ENCODE results near the gene TLL1.

TLL1 gene

GRCh38 chr4:165929662-165930061 lies 56.6 kb downstream of the TLL1 start:
- H3K4me3 ChIP-seq (ENCODE audit: extremely low read depth, insufficient read depth, low read length, poor library complexity, severe bottlenecking): no peak overlapping the region
- no CpG with 5 or more reads among the region's 2 CpGs for WGBS, 2 experiments (ENCODE audit: insufficient coverage in 2 of 2)
- H3K9me3 ChIP-seq (ENCODE audit: control insufficient read depth, low read length): no peaks in the 10 kb centered on the region
- H3K36me3 ChIP-seq (ENCODE audit: control insufficient read depth, insufficient read depth, low read length): no peaks in the 10 kb centered on the region
- H3K4me1 ChIP-seq (ENCODE audit: control insufficient read depth, insufficient read depth, low read length, poor library complexity, severe bottlenecking): no peaks in the 10 kb centered on the region
- H3K27ac ChIP-seq (ENCODE audit: low read depth, low read length, severe bottlenecking): no peak overlapping the region

- H3K4me1 ChIP-seq (ENCODE audit: control insufficient read depth, insufficient read depth, low read length, poor library complexity, severe bottlenecking): no peaks in the 10 kb centered on the region
- WGBS, 2 experiments (ENCODE audit: insufficient coverage in 2 of 2): 91 to 95% methylated on average over 4 to 5 of the region's 5 CpGs
- no peaks in the 10 kb centered on the region for H3K9me3 ChIP-seq (ENCODE audit: control insufficient read depth, low read length)
These were observed 58.7 kb downstream of the TLL1 start for GRCh38 chr4:165931741-165932140.

GRCh38 chr4:165944900-165945299 lies 71.9 kb downstream of the TLL1 start:
- Histone ChIP-seq H3K36me3 (ENCODE audit: control insufficient read depth, insufficient read depth, low read length) (no peaks in the 10 kb centered on the region), H3K9me3 (ENCODE audit: control insufficient read depth, low read length) (peaks cover 2% of the 10 kb centered on the region), H3K4me3 (ENCODE audit: extremely low read depth, insufficient read depth, low read length, poor library complexity, severe bottlenecking) (no peak overlapping the region), H3K27ac (ENCODE audit: low read depth, low read length, severe bottlenecking) (no peak overlapping the region), H3K4me1 (ENCODE audit: control insufficient read depth, insufficient read depth, low read length, poor library complexity, severe bottlenecking) (peaks cover 3% of the 10 kb centered on the region)
- WGBS, 2 experiments (ENCODE audit: insufficient coverage in 2 of 2): 93 to 96% methylated on average over 2 to 3 of the region's 4 CpGs

More at GRCh38 chr4:165931741-165932140, 58.7 kb downstream of the TLL1 start:
- no peaks in the 10 kb centered on the region for H3K36me3 ChIP-seq (ENCODE audit: control insufficient read depth, insufficient read depth, low read length)
- no peak overlapping the region for H3K27ac ChIP-seq (ENCODE audit: low read depth, low read length, severe bottlenecking)
- no peak overlapping the region for H3K4me3 ChIP-seq (ENCODE audit: extremely low read depth, insufficient read depth, low read length, poor library complexity, severe bottlenecking)

GRCh38 chr4:165945991-165946390 lies 73.0 kb downstream of the TLL1 start:
- no peak overlapping the region for H3K27ac ChIP-seq (ENCODE audit: low read depth, low read length, severe bottlenecking)

GRCh38 chr4:165947019-165947418 lies 74.0 kb downstream of the TLL1 start:
- no peak overlapping the region for H3K4me3 ChIP-seq (ENCODE audit: extremely low read depth, insufficient read depth, low read length, poor library complexity, severe bottlenecking)
- H3K4me1 ChIP-seq (ENCODE audit: control insufficient read depth, insufficient read depth, low read length, poor library complexity, severe bottlenecking): peaks cover 3% of the 10 kb centered on the region
- no CpG with 5 or more reads among the region's 3 CpGs for WGBS, 2 experiments (ENCODE audit: insufficient coverage in 2 of 2)
- H3K27ac ChIP-seq (ENCODE audit: low read depth, low read length, severe bottlenecking): no peak overlapping the region
- H3K36me3 ChIP-seq (ENCODE audit: control insufficient read depth, insufficient read depth, low read length): no peaks in the 10 kb centered on the region
- peaks cover 2% of the 10 kb centered on the region for H3K9me3 ChIP-seq (ENCODE audit: control insufficient read depth, low read length)

More at GRCh38 chr4:165945991-165946390, 73.0 kb downstream of the TLL1 start:
- peaks cover 2% of the 10 kb centered on the region for H3K9me3 ChIP-seq (ENCODE audit: control insufficient read depth, low read length)
- no peak overlapping the region for H3K4me3 ChIP-seq (ENCODE audit: extremely low read depth, insufficient read depth, low read length, poor library complexity, severe bottlenecking)
- peaks cover 3% of the 10 kb centered on the region for H3K4me1 ChIP-seq (ENCODE audit: control insufficient read depth, insufficient read depth, low read length, poor library complexity, severe bottlenecking)
- H3K36me3 ChIP-seq (ENCODE audit: control insufficient read depth, insufficient read depth, low read length): no peaks in the 10 kb centered on the region
- WGBS, 2 experiments (ENCODE audit: insufficient coverage in 2 of 2): 90 to 95% methylated on average over 2 of the region's 3 CpGs

GRCh38 chr4:165953181-165953580 lies 80.1 kb downstream of the TLL1 start:
- H3K36me3 ChIP-seq (ENCODE audit: control insufficient read depth, insufficient read depth, low read length): no peaks in the 10 kb centered on the region
- WGBS, 2 experiments (ENCODE audit: insufficient coverage in 2 of 2): 80 to 94% methylated on average over 1 to 3 of the region's 4 CpGs
- no peaks in the 10 kb centered on the region for H3K4me1 ChIP-seq (ENCODE audit: control insufficient read depth, insufficient read depth, low read length, poor library complexity, severe bottlenecking)
- no peak overlapping the region for H3K4me3 ChIP-seq (ENCODE audit: extremely low read depth, insufficient read depth, low read length, poor library complexity, severe bottlenecking)
- H3K9me3 ChIP-seq (ENCODE audit: control insufficient read depth, low read length): peaks cover 4% of the 10 kb centered on the region
- H3K27ac ChIP-seq (ENCODE audit: low read depth, low read length, severe bottlenecking): no peak overlapping the region

GRCh38 chr4:165963621-165964020 lies 90.6 kb downstream of the TLL1 start:
- Histone ChIP-seq H3K9me3 (ENCODE audit: control insufficient read depth, low read length) (peaks cover 13% of the 10 kb centered on the region), H3K4me1 (ENCODE audit: control insufficient read depth, insufficient read depth, low read length, poor library complexity, severe bottlenecking) (no peaks in the 10 kb centered on the region), H3K36me3 (ENCODE audit: control insufficient read depth, insufficient read depth, low read length) (no peaks in the 10 kb centered on the region), H3K27ac (ENCODE audit: low read depth, low read length, severe bottlenecking) (no peak overlapping the region), H3K4me3 (ENCODE audit: extremely low read depth, insufficient read depth, low read length, poor library complexity, severe bottlenecking) (no peak overlapping the region)
- 86 to 88% methylated on average over 1 of the region's 2 CpGs for WGBS, 2 experiments (ENCODE audit: insufficient coverage in 2 of 2)

- no peaks in the 10 kb centered on the region for H3K36me3 ChIP-seq (ENCODE audit: control insufficient read depth, insufficient read depth, low read length)
- no peak overlapping the region for H3K27ac ChIP-seq (ENCODE audit: low read depth, low read length, severe bottlenecking)
- H3K4me1 ChIP-seq (ENCODE audit: control insufficient read depth, insufficient read depth, low read length, poor library complexity, severe bottlenecking): no peaks in the 10 kb centered on the region
- H3K9me3 ChIP-seq (ENCODE audit: control insufficient read depth, low read length): peaks cover 13% of the 10 kb centered on the region
- H3K4me3 ChIP-seq (ENCODE audit: extremely low read depth, insufficient read depth, low read length, poor library complexity, severe bottlenecking): no peak overlapping the region
- no CpG with 5 or more reads among the region's 5 CpGs for WGBS, 2 experiments (ENCODE audit: insufficient coverage in 2 of 2)
These were observed 91.6 kb downstream of the TLL1 start for GRCh38 chr4:165964591-165964990.

- Histone ChIP-seq H3K9me3 (ENCODE audit: control insufficient read depth, low read length) (peaks cover 13% of the 10 kb centered on the region), H3K4me3 (ENCODE audit: extremely low read depth, insufficient read depth, low read length, poor library complexity, severe bottlenecking) (no peak overlapping the region), H3K27ac (ENCODE audit: low read depth, low read length, severe bottlenecking) (no peak overlapping the region), H3K36me3 (ENCODE audit: control insufficient read depth, insufficient read depth, low read length) (no peaks in the 10 kb centered on the region), H3K4me1 (ENCODE audit: control insufficient read depth, insufficient read depth, low read length, poor library complexity, severe bottlenecking) (no peaks in the 10 kb centered on the region)
- 83% methylated on average over 2 of the region's 2 CpGs; no CpG with 5 or more reads in 1 of the 2 experiments for WGBS, 2 experiments (ENCODE audit: insufficient coverage in 2 of 2)
These were observed 92.5 kb downstream of the TLL1 start for GRCh38 chr4:165965503-165965902.

- Histone ChIP-seq H3K9me3 (ENCODE audit: control insufficient read depth, low read length) (peaks cover 13% of the 10 kb centered on the region), H3K27ac (ENCODE audit: low read depth, low read length, severe bottlenecking) (no peak overlapping the region), H3K4me3 (ENCODE audit: extremely low read depth, insufficient read depth, low read length, poor library complexity, severe bottlenecking) (no peak overlapping the region), H3K36me3 (ENCODE audit: control insufficient read depth, insufficient read depth, low read length) (no peaks in the 10 kb centered on the region), H3K4me1 (ENCODE audit: control insufficient read depth, insufficient read depth, low read length, poor library complexity, severe bottlenecking) (no peaks in the 10 kb centered on the region)
- WGBS, 2 experiments (ENCODE audit: insufficient coverage in 2 of 2): 84 to 91% methylated on average over 5 to 8 of the region's 8 CpGs
These were observed 93.8 kb downstream of the TLL1 start for GRCh38 chr4:165966833-165967232.

- no peak overlapping the region for H3K4me3 ChIP-seq (ENCODE audit: extremely low read depth, insufficient read depth, low read length, poor library complexity, severe bottlenecking)
- 89 to 100% methylated on average over 2 of the region's 2 CpGs for WGBS, 2 experiments (ENCODE audit: insufficient coverage in 2 of 2)
- no peaks in the 10 kb centered on the region for H3K36me3 ChIP-seq (ENCODE audit: control insufficient read depth, insufficient read depth, low read length)
- no peaks in the 10 kb centered on the region for H3K4me1 ChIP-seq (ENCODE audit: control insufficient read depth, insufficient read depth, low read length, poor library complexity, severe bottlenecking)
- peaks cover 13% of the 10 kb centered on the region for H3K9me3 ChIP-seq (ENCODE audit: control insufficient read depth, low read length)
- H3K27ac ChIP-seq (ENCODE audit: low read depth, low read length, severe bottlenecking): no peak overlapping the region
These were observed 94.4 kb downstream of the TLL1 start for GRCh38 chr4:165967486-165967885.
